ENCODE data around the gene DUSP3. TPM values are rescaled to one million over a fixed set of nuclear protein-coding genes. Genes with fewer than 3 reads are reported as not detected.

The DUSP3 gene
- total and polyA plus RNA-seq, 2 of the 13 experiments (the other 11 are each of a cell fraction or from before 2014, with no cell fraction given): 60.0 to 71.5 TPM

DNA sequence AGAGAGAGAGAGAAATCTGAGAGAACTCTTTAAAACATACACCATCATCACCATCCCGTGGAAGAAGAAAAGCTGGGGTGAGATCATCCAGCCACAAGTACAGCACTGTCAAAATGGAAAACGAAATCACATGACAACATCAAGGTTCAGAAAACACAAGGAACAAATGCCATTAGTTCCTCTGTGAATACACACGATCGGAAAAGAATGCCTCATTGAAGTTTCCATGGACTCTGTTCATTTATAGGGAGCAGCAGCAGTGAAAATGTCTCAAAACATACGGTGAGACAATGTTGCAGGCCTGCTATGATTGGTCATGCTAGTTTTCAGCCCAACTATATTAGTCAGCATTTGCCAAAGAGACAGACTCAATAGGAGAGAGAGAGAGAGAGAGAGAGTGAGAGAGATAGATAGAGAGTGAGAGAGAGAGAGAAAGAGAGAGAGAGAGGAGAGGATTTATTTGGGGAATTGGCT is 5.9 kb upstream of the DUSP3 start:
- FAIRE-seq: no peak
- Histone ChIP-seq H3K4me3 (replicated peaks in 1 of 3; ENCODE audit: insufficient read depth in 1 of 3, low read depth in 2 of 3, low read length in 3 of 3) (no peak overlapping the region), H3K4me1 (ENCODE audit: insufficient read depth, low read length) (peaks cover 36% of the 10 kb centered on the region), H3K4me2 (ENCODE audit: low read depth, low read length) (no peak overlapping the region), H3K9me3 (ENCODE audit: low read length) (no peaks in the 10 kb centered on the region), H3K9ac (ENCODE audit: insufficient read depth, low read depth, low read length) (no peak overlapping the region), H4K20me1 (ENCODE audit: insufficient read depth, low read length) (no peaks in the 10 kb centered on the region), H3K27ac (ENCODE audit: extremely low read length, insufficient read depth, low read length) (no peak overlapping the region), H3K36me3 (replicated peaks in 1 of 2; ENCODE audit: control insufficient read depth in 1 of 2, insufficient read depth in 2 of 2, low read length in 2 of 2) (no peaks in the 10 kb centered on the region), H3K79me2 (ENCODE audit: insufficient read depth, low read length) (no peaks in the 10 kb centered on the region), H3K27me3 (ENCODE audit: control insufficient read depth in 1 of 2, insufficient read depth in 2 of 2, low read length in 2 of 2) (peaks cover 0 to 40% of the 10 kb centered on the region in 2 experiments; a peak in 3 of 5 replicates), H2AFZ (ENCODE audit: low read length) (no peak overlapping the region)
- POLR2A ChIA-PET: no interaction called here
- in situ Hi-C loops (cut with HindIII; ENCODE audit: extremely low pct_ligation_motif_present, low pct_unique_long_range_greater_than_20kb): no loop called here
- WGBS (ENCODE audit: low lambda C conversion rate): 4% methylated on average over 5 of the region's 5 CpGs
- peak; percentile 37; the same call in 2 of the 3 replicates for ATAC-seq
- no peak for TF ChIP-seq CBFB (CRISPR knock-in tag; IDR thresholded peaks at IDR 0.05)
- 0 out of 4 replicates have a peak, but pooled peaks of 1 of the 2 experiments have one; percentile 18 for TF ChIP-seq MAFK (conservative IDR thresholded peaks at IDR 0.05 in 1 of 2, IDR thresholded peaks at IDR 0.05 in 1 of 2; ENCODE audit: low read length in 2 of 2)
- intact Hi-C loops (cut with micrococcal nuclease; ENCODE audit: unreplicated experiment): no loop called here
- CTCF ChIA-PET (ENCODE audit: low intra/inter-chr PET ratio, low total read pairs): no interaction called here
- peak; percentile 68 for DNase-seq (ENCODE audit: low spot score)
- BruUV-seq (replicated peaks): no TSS peak

DNA sequence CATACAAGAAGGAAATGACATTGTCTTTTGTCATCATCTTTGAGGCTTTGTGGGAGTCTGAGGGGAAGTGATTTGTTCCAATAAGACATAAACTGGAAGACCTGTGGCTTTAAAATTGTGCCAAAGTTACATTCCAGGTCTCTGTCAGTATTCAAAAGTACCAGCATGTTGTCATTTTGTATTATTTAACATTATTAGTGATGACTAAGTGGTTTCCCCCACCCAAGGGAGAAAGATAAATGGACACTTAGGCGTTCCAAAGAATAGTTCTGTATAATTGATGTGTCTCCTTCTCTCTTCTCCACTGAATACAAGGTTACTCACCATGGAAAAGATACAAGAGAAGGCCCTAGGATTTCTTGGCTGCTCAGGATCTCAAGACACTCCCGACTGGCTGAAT is 5.3 kb upstream of the DUSP3 start:
- Histone ChIP-seq H3K79me2 (ENCODE audit: insufficient read depth, low read length) (no peaks in the 10 kb centered on the region), H3K9ac (ENCODE audit: insufficient read depth, low read depth, low read length) (no peak overlapping the region), H3K9me3 (ENCODE audit: low read length) (no peaks in the 10 kb centered on the region), H3K4me3 (replicated peaks in 1 of 3; ENCODE audit: insufficient read depth in 1 of 3, low read depth in 2 of 3, low read length in 3 of 3) (no peak overlapping the region), H3K27me3 (ENCODE audit: control insufficient read depth in 1 of 2, insufficient read depth in 2 of 2, low read length in 2 of 2) (peaks cover 0 to 44% of the 10 kb centered on the region in 2 experiments; a peak in 3 of 5 replicates), H2AFZ (ENCODE audit: low read length) (no peak overlapping the region), H3K36me3 (replicated peaks in 1 of 2; ENCODE audit: control insufficient read depth in 1 of 2, insufficient read depth in 2 of 2, low read length in 2 of 2) (no peaks in the 10 kb centered on the region), H3K4me2 (ENCODE audit: low read depth, low read length) (no peak overlapping the region), H4K20me1 (ENCODE audit: insufficient read depth, low read length) (no peaks in the 10 kb centered on the region), H3K4me1 (ENCODE audit: insufficient read depth, low read length) (peaks cover 42% of the 10 kb centered on the region), H3K27ac (ENCODE audit: extremely low read length, insufficient read depth, low read length) (no peak overlapping the region)
- no peak for TF ChIP-seq KMT2B (CRISPR knock-in tag; IDR thresholded peaks at IDR 0.05)
- no peak for TF ChIP-seq ZNF432 (CRISPR knock-in tag; IDR thresholded peaks at IDR 0.05; ENCODE audit: borderline replicate concordance)
- TF ChIP-seq MAFF (IDR thresholded peaks at IDR 0.05; ENCODE audit: low read depth, low read length): 0 out of 2 replicates have a peak, but pooled peaks have one; percentile 29
- TF ChIP-seq, protein P1, sequence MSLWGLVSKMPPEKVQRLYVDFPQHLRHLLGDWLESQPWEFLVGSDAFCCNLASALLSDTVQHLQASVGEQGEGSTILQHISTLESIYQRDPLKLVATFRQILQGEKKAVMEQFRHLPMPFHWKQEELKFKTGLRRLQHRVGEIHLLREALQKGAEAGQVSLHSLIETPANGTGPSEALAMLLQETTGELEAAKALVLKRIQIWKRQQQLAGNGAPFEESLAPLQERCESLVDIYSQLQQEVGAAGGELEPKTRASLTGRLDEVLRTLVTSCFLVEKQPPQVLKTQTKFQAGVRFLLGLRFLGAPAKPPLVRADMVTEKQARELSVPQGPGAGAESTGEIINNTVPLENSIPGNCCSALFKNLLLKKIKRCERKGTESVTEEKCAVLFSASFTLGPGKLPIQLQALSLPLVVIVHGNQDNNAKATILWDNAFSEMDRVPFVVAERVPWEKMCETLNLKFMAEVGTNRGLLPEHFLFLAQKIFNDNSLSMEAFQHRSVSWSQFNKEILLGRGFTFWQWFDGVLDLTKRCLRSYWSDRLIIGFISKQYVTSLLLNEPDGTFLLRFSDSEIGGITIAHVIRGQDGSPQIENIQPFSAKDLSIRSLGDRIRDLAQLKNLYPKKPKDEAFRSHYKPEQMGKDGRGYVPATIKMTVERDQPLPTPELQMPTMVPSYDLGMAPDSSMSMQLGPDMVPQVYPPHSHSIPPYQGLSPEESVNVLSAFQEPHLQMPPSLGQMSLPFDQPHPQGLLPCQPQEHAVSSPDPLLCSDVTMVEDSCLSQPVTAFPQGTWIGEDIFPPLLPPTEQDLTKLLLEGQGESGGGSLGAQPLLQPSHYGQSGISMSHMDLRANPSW (CRISPR knock-in tag; IDR thresholded peaks at IDR 0.05; ENCODE audit: borderline replicate concordance): no peak
- TF ChIP-seq, protein P2, sequence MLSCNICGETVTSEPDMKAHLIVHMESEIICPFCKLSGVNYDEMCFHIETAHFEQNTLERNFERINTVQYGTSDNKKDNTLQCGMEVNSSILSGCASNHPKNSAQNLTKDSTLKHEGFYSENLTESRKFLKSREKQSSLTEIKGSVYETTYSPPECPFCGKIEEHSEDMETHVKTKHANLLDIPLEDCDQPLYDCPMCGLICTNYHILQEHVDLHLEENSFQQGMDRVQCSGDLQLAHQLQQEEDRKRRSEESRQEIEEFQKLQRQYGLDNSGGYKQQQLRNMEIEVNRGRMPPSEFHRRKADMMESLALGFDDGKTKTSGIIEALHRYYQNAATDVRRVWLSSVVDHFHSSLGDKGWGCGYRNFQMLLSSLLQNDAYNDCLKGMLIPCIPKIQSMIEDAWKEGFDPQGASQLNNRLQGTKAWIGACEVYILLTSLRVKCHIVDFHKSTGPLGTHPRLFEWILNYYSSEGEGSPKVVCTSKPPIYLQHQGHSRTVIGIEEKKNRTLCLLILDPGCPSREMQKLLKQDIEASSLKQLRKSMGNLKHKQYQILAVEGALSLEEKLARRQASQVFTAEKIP (CRISPR knock-in tag; IDR thresholded peaks at IDR 0.05; ENCODE audit: borderline replicate concordance): no peak
- DNase-seq (ENCODE audit: low spot score) (no peak), ATAC-seq (no peak), FAIRE-seq (no peak)
- in situ Hi-C loops (cut with HindIII; ENCODE audit: extremely low pct_ligation_motif_present, low pct_unique_long_range_greater_than_20kb) (no loop called here), intact Hi-C loops (cut with micrococcal nuclease; ENCODE audit: unreplicated experiment) (no loop called here)
- ChIA-PET CTCF (ENCODE audit: low intra/inter-chr PET ratio, low total read pairs) (no interaction called here), POLR2A (no interaction called here)
- BruUV-seq (replicated peaks): no TSS peak
- 32% methylated on average over 2 of the region's 2 CpGs for WGBS (ENCODE audit: low lambda C conversion rate)
